ENCODE measurements around the gene TNRC6A. TPM values are rescaled to one million over a fixed set of nuclear protein-coding genes. Genes with fewer than 3 reads are reported as not detected.

TNRC6A gene
- total and polyA plus RNA-seq, 2 experiments from 2014 or later, result 93.1 to 124 TPM

- TF ChIP-seq ZNF114 (CRISPR knock-in tag; IDR thresholded peaks at IDR 0.05) (no peak), CTCF (conservative IDR thresholded peaks at IDR 0.05; ENCODE audit: low read depth in 2 of 2) (no peak), ZNF462 (CRISPR knock-in tag; IDR thresholded peaks at IDR 0.05) (no peak), POLR2AphosphoS5 (IDR thresholded peaks at IDR 0.05; ENCODE audit: low read depth) (no peak), EZH2 (IDR thresholded peaks at IDR 0.05; ENCODE audit: low read depth, unreplicated experiment) (no peak), REST (IDR thresholded peaks at IDR 0.05; ENCODE audit: unreplicated experiment) (no peak), EZH2phosphoT487 (IDR thresholded peaks at IDR 0.05; ENCODE audit: unreplicated experiment) (no peak)
- Histone ChIP-seq H3K9me2 (ENCODE audit: insufficient read depth) (no peaks in the 10 kb centered on the region), H3K79me2 (replicated peaks; ENCODE audit: insufficient read depth) (peaks cover 92% of the 10 kb centered on the region), H3K36me3 (ENCODE audit: insufficient read depth) (peaks cover 74% of the 10 kb centered on the region), H3K4me2 (no peak overlapping the region), H2AFZ (no peak overlapping the region), H3K4me1 (ENCODE audit: insufficient read depth) (no peaks in the 10 kb centered on the region), H3K4me3 (no peak overlapping the region), H3K27ac (ENCODE audit: low read depth) (peak overlapping the region; percentile 41; the same call in 1 of the 2 replicates), H4K20me1 (replicated peaks; ENCODE audit: insufficient read depth) (peaks cover 48% of the 10 kb centered on the region), H3K27me3 (ENCODE audit: insufficient read depth) (no peaks in the 10 kb centered on the region), H3F3A (replicated peaks; ENCODE audit: low read depth) (peaks cover 7% of the 10 kb centered on the region; the same call in 1 of the 2 replicates)
- Mint-ChIP-seq H3K27me3 (ENCODE audit: insufficient read depth, low read depth, poor library complexity) (peaks cover 3% of the 10 kb centered on the region), H3K4me3 (no peak overlapping the region), H3K36me3 (ENCODE audit: low read depth) (peaks cover 78% of the 10 kb centered on the region), H3K4me1 (no peaks in the 10 kb centered on the region), H3K27ac (no peak overlapping the region), H3K9me3 (no peaks in the 10 kb centered on the region)
- DNase-seq (ENCODE audit: low spot score), result no peak
- no peak for ATAC-seq
Observed at GRCh38 chr16:24789881-24790280, 60.4 kb downstream of the TNRC6A start.
